Choroid plexus epithelial cell (primary cell): ENCODE results near the gene ATP6V0B.

Experiments used
- DNase-seq: peaks from one replicate; pipeline ENCODE4 v3.0.0-alpha.2; 2010; ENCODE audit warnings: low read depth
- H3K4me3 ChIP-seq: 2 replicates; pipeline ENCODE4 v1.5.1; 2011; ENCODE audit warnings: low read depth, mild to moderate bottlenecking, control low read depth, low read length, moderate library complexity
- TF ChIP-seq, protein P1 (sequence below): conservative IDR thresholded peaks from 2 replicates; pipeline ENCODE4 v1.5.1; 2011; ENCODE audit warnings: low read depth, mild to moderate bottlenecking, control low read depth, inconsistent platforms, low read length, moderate library complexity

Gene ATP6V0B

GRCh38 chr1:43970502-43970901, 4.3 kb upstream of the ATP6V0B start:
- H3K4me3 ChIP-seq, result peak overlapping the region; percentile 97
- TF ChIP-seq, protein P1, sequence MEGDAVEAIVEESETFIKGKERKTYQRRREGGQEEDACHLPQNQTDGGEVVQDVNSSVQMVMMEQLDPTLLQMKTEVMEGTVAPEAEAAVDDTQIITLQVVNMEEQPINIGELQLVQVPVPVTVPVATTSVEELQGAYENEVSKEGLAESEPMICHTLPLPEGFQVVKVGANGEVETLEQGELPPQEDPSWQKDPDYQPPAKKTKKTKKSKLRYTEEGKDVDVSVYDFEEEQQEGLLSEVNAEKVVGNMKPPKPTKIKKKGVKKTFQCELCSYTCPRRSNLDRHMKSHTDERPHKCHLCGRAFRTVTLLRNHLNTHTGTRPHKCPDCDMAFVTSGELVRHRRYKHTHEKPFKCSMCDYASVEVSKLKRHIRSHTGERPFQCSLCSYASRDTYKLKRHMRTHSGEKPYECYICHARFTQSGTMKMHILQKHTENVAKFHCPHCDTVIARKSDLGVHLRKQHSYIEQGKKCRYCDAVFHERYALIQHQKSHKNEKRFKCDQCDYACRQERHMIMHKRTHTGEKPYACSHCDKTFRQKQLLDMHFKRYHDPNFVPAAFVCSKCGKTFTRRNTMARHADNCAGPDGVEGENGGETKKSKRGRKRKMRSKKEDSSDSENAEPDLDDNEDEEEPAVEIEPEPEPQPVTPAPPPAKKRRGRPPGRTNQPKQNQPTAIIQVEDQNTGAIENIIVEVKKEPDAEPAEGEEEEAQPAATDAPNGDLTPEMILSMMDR, result no peak
- no peak for DNase-seq

DNA sequence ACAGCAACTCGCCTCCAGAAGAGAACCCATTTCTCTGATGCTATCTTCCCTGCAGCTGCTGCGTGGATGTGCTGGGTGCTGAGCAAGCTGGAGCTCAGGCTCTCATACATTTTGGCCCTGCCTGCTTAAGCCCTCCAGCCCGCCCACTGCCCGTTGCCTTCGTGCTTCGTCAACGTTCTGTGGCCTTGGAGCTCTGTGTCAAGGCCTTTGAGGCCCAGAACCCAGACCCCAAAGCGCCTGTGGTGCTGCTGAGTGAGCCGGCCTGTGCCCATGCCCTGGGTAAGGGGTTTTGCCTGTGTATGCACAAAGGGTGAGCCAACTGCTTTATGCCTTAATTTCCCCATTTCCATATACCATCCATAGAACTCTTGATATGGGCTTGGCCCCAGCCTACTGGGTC, 3.8 kb upstream of the ATP6V0B start:
- H3K4me3 ChIP-seq, result no peak overlapping the region

DNA sequence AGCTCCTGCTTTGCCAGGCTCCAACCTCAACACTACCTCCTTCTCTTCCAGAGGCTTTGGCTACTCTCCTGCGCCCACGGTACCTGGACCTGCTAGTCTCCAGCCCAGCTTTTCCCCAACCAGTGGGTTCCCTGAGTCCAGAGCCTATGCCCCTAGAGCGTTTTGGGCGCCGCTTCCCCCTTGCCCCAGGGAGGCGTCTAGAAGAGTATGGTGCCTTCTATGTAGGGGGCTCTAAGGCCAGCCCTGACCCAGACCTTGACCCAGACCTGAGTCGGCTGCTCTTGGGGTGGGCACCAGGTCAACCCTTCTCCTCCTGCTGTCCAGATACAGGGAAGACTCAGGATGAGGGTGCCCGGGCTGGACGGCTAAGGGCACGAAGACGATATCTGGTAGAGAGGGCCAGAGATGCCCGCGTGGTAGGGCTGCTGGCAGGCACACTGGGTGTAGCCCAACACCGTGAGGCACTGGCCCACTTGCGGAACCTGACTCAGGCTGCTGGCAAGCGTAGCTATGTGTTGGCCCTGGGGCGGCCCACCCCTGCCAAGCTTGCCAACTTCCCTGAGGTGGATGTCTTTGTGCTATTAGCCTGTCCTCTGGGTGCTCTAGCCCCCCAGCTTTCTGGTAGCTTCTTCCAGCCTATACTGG, 3.3 kb upstream of the ATP6V0B start:
- DNase-seq, result no peak
- H3K4me3 ChIP-seq, result no peak overlapping the region
- TF ChIP-seq, protein P1, result no peak

More for the DNA sequence above, 3.8 kb upstream of the ATP6V0B start:
- DNase-seq, result no peak
- TF ChIP-seq, protein P1, result no peak

DNA sequence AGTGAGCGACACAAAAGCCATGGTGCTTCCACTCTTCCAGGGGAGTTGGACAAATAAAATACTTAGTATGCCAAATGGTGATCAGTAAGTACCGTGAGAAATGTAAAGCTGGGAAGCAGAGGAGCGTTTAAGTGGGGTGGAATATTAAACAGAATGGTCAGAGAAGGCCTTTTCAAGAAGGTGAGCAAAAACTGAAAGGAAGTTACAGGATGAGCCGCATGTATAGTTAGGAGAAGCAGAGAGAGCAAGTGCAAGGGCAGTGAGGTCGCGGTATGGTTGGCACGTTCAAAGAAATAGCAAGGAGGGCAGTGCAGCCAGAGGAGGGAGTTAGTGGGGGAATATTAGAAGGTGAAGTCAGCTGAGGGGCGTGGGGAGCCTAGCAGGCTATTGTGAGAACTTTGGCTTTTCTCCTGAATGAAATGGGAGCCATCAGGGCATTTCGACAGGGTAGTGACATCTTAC, 748 bp upstream of the ATP6V0B start:
- H3K4me3 ChIP-seq, result peak overlapping the region; percentile 97
- peak; percentile 22 for DNase-seq

GRCh38 chr1:43975249-43975961, 645 bp downstream of the ATP6V0B start:
- TF ChIP-seq, protein P1, result no peak
- H3K4me3 ChIP-seq, result peak overlapping the region; percentile 97
- peak; percentile 33 for DNase-seq

More for the DNA sequence above, 748 bp upstream of the ATP6V0B start:
- TF ChIP-seq, protein P1, result no peak

- peak overlapping the region; percentile 97 for H3K4me3 ChIP-seq
- DNase-seq, result no peak
- TF ChIP-seq, protein P1, result peak; percentile 19
Observed at GRCh38 chr1:43976045-43976444, 1.3 kb downstream of the ATP6V0B start.
